ENCODE measurements around the gene CD38.
"Not testable (repeated sequence)": the region's sequence is repeated elsewhere in the genome, so short reads cannot be mapped to it uniquely, and the experiment has no call there.

The CD38 gene

DNA sequence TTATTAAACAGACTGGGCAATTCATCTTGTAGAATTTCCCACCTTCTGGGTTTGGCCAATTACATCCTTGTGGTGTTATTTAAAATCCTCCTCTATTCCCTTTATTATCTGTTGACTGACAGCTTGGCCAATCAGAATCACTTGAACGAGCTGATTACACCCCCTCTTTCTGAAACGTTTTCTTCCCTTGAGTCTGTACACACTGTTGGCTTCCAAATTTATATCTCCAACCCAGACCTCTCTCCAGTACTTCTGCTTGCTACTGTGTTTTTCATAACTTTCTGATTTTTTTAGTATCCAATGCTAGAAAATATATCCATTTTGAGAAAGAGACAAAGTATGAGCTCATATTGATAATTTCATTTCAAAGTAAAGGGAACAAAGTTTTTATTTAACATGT lies 14.8 kb downstream of the CD38 start:
- DNase-seq, result no peak
- intact Hi-C loops (cut with DNase I), result no loop called here

DNA sequence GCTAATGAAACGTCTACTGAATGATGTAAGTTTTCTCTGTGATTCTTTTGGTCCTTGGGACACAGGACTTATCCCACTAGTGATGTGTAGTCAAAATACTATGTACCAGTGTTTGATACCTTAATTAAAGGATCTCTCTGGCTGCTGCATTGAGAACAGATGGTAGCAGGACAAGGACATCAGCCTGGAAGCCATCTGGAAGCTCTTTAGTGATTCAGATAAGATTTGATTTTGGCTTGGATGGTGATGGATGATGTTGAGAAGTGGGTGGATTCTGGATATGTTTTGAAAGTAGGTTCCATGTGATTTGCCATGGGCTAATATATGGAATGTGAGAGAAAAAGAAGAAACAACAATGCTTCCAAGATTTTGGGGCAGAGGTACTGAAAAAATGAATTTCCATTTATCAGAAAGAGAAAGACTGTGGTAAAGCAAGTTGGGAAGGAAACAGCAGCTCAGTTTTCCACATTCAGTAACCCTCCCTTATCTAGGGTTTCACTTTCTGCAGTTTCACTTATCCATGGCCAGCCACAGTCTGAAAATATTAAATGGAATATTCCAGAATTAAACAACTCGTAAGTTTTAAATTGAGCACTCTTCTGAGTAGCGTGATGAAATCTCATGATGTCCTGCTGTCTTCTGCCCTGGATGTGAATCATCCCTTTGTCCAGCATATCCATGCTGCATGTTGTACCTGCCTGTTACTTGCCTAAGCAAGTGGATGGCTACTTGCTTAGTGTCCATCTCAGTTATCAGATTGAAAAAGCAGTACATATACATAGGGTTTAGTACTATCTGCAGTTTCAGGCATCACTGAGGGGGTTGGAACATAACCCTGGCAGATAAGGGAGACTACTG lies 15.6 kb downstream of the CD38 start:
- intact Hi-C loops (cut with DNase I), result no loop called here
- DNase-seq, result no peak

DNA sequence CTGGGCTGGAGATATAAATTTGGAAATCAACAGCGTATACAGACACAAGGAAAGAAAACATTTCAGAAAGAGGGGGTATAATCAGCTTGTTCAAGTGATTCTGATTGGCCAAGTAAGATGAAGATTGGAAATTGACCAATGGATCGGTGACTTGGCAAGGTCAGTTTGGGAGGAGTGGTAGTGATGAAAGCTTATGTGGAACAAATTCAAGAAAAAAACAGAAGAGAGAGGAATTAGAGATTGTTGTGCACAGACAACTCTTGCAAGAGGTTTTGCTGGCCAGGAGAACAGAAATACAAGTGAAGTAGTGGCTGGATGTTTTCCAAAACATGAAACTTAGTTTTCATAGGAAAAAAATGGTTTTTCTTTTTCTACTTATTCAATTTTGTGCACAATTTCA lies 16.3 kb downstream of the CD38 start:
- DNase-seq, result no peak
- intact Hi-C loops (cut with DNase I), result no loop called here

DNA sequence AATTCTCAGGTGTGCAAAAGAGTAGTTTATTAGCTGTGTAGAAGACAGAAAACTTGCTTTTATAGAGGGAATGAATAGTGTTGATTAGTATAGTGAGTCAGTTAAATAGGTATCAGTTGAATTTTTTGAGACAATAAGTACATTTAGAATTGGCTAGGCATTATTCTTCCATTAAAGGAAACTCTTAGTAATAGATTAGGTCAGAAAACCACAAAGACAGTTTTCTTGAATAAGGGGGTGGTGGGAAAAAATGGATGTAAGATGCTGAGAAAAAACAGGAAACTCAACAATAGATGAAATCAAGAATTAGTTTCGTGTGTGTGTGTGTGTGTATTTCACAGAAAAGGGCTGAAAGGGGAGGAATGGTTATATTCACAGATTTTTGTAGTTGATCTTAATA lies 16.8 kb downstream of the CD38 start:
- no peak for DNase-seq
- intact Hi-C loops (cut with DNase I), result no loop called here

DNA sequence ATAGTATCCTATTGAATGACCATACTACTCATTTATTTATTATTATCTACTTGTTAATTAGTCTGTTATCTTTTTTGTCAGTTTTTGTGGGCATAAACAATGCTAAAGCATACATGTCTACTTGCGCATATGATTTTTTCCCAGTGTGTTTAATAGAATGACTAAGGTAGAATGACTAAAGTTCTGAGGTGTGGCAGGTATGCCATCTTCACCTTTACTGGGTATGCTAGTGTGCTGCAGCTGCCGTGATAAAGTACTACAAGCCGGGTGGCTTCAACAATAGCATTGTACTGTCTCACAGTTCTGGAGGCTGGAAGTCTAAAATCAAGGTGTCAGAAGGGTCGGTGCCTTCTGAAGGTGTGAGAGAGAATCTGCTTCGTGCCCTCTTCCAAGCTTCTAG lies 19.2 kb downstream of the CD38 start:
- DNase-seq, result no peak
- intact Hi-C loops (cut with DNase I), result no loop called here

DNA sequence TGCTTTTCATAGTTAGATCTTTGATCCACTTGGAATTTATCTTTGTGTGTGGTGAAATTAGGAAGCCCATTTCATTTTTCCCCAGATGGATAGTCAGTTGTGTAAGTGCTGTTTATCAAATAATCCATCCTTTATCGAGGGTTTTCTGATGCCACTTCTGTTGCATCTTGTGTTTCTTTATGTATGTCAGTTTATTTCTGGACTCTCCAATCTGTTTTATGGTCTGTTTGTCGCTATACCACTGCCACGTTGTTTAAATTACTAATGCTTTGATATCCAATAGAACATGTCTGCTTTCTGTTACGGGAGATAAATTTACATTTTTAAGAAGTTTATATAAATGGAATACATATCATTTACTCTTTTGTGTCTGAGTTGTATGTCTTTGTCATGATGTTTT lies 21.0 kb downstream of the CD38 start:
- intact Hi-C loops (cut with DNase I), result no loop called here
- no peak for DNase-seq

DNA sequence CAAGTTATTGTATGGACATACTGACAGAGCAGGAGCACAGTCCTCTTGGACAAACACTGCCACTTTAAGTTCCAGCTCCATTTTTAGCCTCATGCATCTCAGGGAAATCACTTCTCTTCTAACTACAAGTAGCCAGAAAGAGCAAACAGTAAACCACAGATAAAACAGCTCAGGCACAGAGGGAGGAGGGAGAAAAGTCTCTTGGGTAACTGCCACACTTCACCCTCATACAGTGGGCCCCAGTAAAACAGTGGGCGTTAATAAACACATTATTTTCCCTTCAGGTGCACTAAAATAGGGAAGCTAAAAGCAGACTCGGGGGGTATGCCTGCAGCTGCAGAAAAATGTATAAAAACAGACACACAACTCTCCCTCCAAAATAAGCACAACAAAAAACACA lies 21.6 kb downstream of the CD38 start:
- intact Hi-C loops (cut with DNase I), result no loop called here
- no peak for DNase-seq

DNA sequence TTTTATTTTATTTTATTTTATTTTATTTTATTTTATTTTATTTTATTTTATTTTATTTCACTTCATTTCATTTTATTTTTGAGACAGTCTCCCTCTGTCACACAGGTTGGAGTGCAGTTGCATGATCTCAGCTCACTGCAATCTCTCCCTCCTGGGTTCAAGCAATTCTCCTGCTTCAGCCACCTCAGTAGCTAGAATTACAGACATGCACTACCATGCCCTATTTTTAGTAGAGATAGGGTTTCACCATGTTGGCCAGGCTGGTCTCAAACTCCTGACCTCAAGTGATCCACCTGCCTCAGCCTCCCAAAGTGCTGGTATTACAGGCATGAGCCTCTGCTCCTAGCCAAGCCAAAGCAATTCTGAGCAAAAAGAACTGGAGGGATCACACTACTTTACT lies 24.4 kb downstream of the CD38 start:
- intact Hi-C loops (cut with DNase I); DNase-seq: not testable (repeated sequence)

DNA sequence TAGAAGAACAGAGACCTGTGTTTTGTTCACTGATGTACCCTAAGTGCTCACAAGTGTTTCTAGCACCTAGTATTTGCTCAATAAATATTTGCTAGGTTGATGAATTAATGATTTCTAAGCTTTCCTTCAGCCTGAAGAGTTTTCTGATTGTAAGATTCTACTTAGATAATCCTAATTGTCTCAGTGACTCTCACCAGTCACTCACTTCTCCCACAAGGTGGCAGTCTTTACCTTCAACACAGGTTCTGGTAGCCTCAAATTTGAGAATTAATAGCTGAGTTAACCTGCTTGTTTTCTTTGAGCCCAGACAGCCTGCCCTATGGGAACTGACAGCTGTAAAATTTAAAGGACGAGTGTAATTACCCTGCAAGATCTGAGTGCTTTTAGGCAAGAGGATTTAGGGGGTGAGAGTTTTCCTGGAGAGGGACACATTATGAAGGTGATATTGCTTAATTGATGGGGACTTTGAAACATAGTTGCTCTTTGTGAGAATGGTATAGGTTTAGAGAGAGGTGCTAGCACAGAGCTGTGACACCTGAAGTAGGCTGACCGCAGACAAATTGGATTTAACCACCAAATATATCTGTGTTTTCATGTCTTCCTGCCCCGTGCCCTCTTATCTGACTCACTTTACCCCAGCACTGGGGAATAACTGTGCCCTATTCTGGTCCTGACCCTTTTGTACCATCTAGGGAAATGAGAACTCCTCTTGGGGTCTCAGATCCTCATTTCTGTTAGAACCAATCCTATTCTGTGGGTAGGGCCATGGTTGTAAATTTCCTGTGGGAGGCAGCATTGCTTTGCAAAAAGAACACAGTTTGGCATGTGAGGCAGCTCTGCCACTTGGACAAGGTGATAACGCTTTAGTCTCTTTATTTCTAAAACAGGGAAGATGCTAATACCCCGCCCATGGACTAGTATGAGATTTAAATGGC lies 27.7 kb downstream of the CD38 start:
- intact Hi-C loops (cut with DNase I), result no loop called here
- peak in 23 of 42 donors; percentile 18 to 72 (median 42) for DNase-seq

DNA sequence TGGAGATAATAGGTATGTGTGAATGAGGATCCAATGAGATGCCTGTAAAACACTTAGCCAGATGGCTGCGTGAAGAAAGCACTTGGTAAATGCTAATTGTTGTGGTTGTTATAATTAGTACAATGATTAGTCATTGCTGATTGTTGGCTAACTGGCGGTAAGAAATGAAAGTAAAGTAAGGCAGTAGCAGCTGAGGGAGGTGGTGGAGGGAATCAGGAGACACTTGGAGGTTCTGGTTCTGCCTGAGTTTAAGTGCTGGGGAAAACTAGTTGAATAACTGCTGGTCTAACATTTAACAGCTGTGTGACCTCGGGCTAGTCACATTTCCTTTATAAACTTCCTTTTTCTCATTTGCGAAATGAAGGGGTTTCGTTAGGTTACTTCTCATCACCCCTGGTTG lies 30.9 kb downstream of the CD38 start:
- DNase-seq, result no peak
- intact Hi-C loops (cut with DNase I), result no loop called here

DNA sequence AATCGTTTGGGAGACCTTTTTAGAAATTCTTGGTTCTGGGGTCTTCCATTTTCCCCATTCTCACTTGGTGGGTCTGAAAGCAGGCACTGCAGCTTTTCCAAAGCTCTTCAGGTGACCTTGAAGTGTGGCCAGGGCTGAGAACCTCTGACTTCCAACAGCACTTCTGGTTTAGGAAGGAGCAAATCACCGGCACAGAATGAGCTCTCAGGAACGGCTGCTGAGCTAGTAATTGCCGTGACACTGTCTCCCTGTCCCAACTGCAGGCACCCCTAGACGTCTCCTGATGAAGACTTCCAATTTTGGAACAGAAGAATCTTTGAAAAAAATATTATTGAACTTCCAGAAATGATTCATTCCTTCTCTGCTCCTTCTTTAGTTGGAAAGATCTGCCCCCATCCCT lies 31.3 kb downstream of the CD38 start:
- DNase-seq, result no peak
- intact Hi-C loops (cut with DNase I), result no loop called here

DNA sequence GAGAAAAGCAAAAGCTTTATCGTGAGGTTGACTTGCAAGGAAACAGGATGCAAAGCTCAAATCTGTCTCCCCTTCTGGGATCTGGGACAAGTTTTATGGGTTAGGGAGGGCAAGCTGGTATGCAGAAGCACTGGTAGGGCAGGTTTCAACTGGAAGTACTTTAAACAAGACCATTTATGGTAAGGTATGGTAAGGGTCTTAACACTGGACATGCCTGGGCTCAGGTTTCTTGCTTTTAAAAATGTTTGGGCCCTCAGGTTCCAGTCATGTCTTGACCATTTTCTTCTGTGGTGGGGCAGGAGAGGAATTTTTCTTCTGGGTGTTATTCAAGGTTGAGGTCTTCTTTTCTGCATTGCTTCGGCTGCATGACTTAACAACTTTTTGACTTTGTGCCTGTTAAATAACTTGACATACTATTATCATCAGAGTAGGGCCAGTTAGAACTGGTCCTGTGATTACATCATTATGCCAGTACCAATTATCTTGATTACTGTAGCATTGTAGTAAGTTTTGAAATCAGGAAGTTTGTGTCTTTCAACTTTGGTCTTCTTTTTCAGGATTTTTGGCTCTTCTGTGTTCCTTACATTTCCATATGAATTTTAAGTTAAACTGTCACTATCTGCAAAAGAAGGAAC lies 33.7 kb downstream of the CD38 start:
- DNase-seq, result no peak
- intact Hi-C loops (cut with DNase I), result no loop called here

DNA sequence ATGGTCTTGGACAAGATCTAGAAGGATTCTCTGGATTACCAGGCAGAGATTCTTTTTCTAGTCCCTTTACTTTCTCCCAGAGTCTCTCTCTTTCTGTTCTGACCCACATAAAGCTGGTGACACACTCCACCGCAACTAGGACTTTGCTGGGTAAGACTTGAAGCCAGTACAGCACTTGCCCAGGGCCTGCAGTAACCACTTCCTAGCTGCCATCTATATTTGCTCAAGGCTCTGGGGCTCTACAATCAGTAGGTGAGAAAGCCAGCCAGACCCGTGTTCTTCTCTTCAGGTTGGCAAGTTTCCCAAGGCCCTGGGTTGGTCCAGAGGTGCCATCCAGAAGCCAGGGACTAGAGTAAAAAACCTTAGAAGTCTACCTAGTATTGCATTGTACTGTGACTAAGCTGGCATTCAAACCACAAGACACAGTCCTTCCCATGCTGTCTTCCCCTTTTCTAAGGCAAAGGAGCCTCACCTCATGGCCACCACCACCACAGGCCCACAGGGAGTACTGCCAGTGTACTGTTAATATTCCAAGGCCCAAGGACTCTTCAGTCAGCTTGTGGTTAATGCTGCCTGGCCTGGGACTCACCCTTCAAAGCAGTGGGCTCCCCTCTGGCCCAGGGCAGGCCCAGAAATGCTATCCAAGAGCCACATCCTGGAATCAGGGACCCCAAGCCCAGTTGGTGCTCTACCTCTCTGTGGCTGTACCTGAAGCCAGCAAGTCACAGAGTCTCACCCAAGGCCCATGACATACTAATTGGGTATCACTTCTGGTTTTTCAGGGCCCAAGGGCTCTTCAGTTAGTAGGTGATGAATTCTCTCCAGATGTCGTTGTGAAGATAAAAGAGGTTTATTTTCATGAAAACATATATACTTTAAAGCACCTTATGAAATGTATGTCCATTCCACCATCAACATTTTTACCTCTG lies 54.7 kb downstream of the CD38 start:
- intact Hi-C loops (cut with DNase I), result no loop called here

DNA sequence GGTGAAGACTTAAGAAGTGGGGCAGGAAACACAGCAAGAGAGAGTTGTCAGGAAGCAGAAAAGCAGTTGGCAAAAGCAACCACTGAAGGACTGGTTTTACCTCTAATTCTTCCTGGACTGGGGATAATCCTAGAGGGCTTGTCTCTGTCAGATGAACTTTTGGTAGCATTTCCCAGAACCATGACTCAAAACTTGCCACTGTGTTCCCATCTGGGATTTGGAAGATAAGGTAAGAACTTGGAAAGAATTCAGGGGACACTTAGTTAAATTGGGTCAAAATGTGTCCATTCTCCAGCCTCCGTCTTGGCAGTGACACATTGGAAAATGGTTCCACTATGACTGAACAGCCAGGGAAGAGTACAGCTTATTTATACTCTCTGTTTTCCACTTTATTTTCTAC lies 55.7 kb downstream of the CD38 start:
- intact Hi-C loops (cut with DNase I), result no loop called here
- peak in 1 of 42 donors; percentile 37 for DNase-seq

More for the DNA sequence above, 54.7 kb downstream of the CD38 start:
- no peak for DNase-seq

DNA sequence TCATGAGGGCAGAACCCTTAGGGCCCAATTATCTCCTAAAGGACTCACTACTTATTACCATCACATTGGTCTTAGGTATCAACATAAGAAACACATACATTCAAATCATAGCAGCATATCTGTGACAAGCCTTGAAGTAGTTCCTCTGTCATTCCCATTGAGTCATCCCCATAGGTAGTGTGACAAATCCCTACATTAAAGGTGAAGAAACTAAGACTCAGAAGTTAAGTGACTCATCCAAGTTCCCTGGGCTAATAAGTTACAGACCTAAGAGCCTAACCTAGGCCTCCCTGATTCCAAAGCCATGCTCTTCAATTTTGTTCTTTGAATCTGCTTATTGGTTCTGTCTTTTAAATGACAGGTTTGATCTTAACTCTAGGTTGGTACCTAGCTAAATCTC lies 58.2 kb downstream of the CD38 start:
- DNase-seq, result no peak
- intact Hi-C loops (cut with DNase I), result no loop called here

DNA sequence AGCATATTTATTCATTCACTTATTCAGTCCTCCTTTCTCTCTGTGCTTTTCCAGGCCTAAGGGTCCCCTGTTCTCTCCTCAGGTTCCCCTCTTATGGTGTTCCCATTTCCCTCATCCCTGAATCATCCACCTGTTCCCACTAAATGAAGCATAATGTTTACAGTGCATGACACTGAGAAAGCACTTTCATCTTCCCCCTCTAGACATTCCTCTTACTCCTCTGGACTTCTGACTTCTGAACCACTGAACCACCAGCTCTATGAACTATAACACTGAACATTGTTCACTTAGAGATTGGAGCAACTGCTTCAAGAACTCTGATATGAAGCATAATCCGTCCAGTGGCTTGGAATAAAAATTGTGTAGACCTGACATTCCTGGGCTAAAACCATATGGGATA lies 59.5 kb downstream of the CD38 start:
- intact Hi-C loops (cut with DNase I), result no loop called here

DNA sequence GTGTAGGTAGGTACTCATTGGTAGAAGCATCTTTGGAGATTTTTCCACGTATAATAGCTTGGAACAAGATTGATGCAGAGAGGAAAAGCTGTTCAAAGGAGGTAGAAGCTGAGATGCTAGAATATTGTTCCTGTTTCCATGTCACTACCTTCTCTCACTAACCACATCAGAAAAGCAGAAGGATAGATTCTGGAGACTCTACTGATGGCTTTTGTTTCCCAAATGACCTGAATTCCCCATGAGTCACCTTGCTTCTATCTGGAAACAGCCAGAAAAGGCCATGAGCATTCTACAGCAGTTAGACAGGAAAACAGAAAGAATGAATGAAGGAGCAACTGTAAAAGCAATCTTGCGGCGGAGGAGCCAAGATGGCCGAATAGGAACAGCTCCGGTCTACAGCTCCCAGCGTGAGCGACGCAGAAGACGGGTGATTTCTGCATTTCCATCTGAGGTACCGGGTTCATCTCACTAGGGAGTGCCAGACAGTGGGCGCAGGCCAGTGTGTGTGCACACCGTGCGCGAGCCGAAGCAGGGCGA lies 63.1 kb downstream of the CD38 start:
- DNase-seq; intact Hi-C loops (cut with DNase I): not testable (repeated sequence)

More for the DNA sequence above, 59.5 kb downstream of the CD38 start:
- DNase-seq, result no peak

DNA sequence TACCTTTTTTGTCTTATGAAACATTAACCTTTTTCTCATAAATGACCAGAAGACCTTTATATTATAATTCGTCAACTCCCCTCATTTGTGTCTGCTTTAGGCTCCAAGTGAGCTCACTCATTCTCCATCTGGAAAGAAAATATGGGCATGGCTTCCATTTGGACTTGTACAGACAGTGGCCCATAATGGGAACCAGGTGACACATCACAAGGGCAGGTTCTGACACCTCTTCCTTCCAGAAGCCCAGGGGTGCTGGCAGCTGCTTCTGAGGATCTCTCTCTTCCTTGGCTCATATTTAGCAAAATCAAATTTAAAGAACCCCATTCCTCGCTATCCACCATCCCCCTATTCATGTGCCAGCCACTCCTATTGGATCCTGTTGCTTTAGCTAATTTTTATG lies 69.6 kb downstream of the CD38 start:
- no peak for DNase-seq
- intact Hi-C loops (cut with DNase I), result no loop called here

All from head of caudate nucleus (tissue), 42 donors.